GM12874 (cell line): ENCODE results near the gene PARP12.

ENCODE experiments used
- TF ChIP-seq, protein P1 (sequence below): IDR thresholded peaks from 2 replicates; pipeline ENCODE4 v1.5.1; 2011; ENCODE audit warnings: low read depth, mild to moderate bottlenecking, control low read depth, low read length, moderate library complexity; ENCODE audit not compliant: insufficient read depth

PARP12 gene

DNA sequence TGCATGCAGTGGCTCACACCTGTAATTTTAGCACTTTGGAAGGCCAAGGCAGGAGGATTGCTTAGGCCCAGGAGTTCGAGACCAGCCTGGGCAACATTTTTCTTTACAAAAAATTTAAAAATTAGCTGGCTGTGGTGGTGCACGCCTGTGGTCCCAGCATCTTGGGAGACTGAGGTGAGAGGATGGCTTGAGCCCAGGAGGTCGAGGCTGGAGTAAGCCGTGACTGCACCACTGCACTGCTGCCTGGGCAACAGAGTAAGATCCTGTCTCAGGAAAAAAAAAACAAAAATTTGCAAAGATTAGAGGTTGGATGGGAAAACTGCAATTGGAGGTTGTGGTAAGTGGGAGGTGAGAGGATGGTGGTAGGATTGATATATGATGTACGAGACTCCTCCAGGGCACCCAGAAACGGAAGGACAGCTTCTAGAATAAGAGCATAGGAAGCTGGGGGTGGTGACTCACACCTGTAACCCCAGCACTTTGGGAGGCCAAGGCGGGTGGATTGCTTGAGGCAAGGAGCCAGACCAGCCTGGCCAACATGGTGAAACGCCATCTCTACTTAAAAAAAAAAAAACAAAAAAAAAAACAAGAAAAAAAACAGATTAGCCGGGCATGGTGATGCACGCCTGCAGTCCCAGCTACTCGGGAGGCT lies 19.1 kb upstream of the PARP12 start:
- TF ChIP-seq, protein P1, sequence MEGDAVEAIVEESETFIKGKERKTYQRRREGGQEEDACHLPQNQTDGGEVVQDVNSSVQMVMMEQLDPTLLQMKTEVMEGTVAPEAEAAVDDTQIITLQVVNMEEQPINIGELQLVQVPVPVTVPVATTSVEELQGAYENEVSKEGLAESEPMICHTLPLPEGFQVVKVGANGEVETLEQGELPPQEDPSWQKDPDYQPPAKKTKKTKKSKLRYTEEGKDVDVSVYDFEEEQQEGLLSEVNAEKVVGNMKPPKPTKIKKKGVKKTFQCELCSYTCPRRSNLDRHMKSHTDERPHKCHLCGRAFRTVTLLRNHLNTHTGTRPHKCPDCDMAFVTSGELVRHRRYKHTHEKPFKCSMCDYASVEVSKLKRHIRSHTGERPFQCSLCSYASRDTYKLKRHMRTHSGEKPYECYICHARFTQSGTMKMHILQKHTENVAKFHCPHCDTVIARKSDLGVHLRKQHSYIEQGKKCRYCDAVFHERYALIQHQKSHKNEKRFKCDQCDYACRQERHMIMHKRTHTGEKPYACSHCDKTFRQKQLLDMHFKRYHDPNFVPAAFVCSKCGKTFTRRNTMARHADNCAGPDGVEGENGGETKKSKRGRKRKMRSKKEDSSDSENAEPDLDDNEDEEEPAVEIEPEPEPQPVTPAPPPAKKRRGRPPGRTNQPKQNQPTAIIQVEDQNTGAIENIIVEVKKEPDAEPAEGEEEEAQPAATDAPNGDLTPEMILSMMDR = no peak

DNA sequence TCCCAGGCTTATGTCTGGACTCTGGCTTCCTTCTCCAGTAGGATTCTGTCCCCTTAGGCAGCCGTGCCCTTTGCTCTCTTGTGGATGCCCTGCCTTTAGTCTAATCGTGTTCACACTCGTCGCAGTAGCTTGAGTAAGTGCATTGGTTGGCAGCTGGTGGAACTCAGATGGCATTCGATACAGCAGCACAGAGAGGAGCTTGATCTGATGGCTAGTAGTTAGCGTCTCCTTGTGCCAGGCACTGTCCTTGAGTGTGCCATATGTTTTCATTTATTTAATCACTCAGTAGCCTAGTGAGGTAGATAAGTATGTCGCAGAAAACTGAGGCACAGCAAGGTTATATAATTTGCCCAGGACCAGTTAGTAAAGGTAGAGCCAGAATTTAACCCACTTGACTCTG lies 18.2 kb upstream of the PARP12 start:
- TF ChIP-seq, protein P1 = no peak

DNA sequence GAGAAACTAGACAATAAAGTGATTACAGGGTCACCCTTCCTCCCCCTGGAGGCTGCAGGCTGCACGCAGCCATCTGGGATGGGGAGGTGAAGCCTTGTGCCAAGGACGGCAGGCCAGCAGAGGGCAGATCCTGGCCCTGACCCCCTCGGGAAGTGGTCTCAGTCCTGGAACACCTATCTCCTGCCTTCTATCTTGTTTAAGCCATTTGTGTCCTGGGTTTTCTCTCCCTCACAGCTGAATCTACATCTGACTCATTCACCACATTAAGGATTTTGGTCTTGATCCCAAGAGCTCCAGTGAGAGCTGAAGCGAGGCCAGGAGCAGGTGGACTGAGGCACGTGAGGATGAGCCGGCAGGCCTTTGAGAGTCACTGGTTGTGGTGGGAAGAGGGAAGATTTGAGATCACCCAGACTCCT lies 16.4 kb upstream of the PARP12 start:
- TF ChIP-seq, protein P1 = peak; percentile 16; the same call in 1 of the 2 replicates

DNA sequence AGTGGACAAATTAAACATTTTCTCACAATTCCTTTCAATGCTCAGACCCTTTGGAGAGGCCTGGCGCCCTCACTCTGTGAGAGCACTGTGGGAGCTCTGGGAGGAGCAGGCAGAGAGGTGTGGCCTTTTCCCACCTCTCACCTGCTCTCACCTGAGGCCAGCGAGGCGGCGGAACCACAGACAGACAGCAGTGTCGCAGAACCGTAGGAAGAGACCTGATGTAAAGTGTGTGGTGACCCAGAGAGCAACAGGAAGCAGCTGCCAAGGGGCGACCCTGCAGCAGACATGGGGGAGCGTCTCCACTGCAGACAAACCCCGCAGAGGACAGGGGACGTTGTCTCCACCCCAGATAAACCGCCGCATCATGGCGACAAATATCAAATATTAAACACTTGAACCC lies 15.6 kb upstream of the PARP12 start:
- TF ChIP-seq, protein P1 = no peak

DNA sequence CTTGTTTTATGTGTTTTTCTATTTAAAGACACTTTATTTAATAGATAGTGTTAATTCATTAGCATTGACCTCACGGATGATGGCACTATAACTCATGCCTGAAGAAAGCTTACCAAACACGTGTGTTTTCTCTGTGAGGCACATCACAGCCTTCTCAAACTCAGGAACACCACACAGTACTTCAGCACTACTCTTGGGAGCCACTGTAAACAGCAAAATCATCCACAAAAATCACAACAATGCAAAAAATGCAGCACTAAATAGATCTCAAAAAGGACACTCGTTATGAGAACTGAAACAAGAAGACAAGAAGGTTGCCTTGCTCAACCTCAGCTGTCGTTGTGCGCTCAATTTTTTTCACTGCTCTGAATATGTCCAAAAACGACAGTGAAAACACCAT lies 12.0 kb upstream of the PARP12 start:
- TF ChIP-seq, protein P1 = no peak

DNA sequence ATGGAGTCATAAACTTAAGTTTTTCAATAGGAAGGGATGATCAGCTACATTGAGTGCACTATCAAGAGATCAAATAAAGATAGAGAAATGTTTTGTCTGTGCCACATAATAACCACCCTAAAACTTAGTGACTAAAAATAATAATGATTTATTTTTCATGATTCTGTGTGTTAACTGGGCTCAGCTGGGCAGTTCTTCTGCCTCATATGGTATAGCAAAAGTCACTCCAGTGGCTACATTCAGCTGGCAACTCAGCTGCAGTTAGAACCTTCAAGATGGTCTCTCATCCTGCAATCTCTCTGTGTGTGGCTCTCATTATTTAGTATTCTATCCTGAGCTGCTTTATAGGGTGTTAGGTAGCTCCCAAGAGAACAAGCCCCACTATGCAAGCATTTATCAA lies 7.8 kb upstream of the PARP12 start:
- TF ChIP-seq, protein P1 = no peak

DNA sequence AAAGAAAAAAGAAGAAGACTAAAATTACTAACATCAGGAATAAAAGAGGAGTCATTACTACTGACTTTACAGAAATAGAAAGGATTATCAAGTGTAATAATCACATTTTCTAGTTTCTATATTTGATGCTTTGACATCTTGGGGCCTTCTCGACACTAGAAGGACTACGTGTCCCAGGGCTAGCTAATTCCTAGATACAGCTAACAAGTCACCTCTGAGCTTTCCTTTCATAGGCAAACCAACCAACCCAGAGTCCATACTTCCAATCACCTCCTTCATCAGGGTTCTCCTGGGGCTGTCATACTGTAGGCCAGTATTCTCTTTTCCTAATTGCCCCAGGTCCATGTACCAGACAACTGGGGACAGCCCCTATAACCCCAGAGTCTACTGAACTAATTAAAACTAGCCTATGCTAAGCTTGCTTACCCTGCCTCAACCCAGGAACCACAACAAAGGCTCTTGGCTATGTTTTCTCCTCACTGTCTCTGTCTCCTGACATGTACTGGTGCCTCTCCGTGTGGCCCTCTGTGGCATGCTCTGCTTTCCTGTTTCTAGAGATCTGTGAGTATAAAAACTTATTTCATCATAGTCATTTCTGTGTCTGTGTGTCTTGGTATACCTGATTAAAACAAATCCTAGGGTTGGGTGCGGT lies 6.7 kb upstream of the PARP12 start:
- TF ChIP-seq, protein P1 = no peak
